Measurements from ENCODE around the gene GABBR2. TPM values are rescaled to one million over a fixed set of nuclear protein-coding genes. Genes with fewer than 3 reads are reported as not detected.

Gene GABBR2
- total RNA-seq, 2 donors from 2014 or later = not detected

GRCh38 chr9:98259791-98260190 lies 448.9 kb downstream of the GABBR2 start:
- ATAC-seq (no peak), DNase-seq (ENCODE audit: low spot score in 2 of 2) (no peak)
- Mint-ChIP-seq H3K27ac (peak overlapping the region in 1 of 2 donors; percentile 22), H3K9me3 (no peaks in the 10 kb centered on the region), H3K36me3 (peaks cover 6% of the 10 kb centered on the region in 2 donors)

- peak overlapping the region; percentile 91 to 99 for H3K27ac Mint-ChIP-seq
- ATAC-seq (no peak), DNase-seq (ENCODE audit: low spot score in 2 of 2) (peak in 1 of 2 donors; percentile 11)
- no peaks in the 10 kb centered on the region for H3K9me3 Mint-ChIP-seq
- H3K36me3 Mint-ChIP-seq = peaks cover 6% of the 10 kb centered on the region in 2 donors
These were observed 452.0 kb downstream of the GABBR2 start for GRCh38 chr9:98256756-98257155.

GRCh38 chr9:98255578-98256296 lies 453.0 kb downstream of the GABBR2 start, which contains the start of gene TBC1D2:
Gene TBC1D2, minus strand, starts transcription at chr9:98255649. Its CDS starts 108 bp downstream, at chr9:98255541.
- Mint-ChIP-seq H3K27ac (peak within 1 kb of the TSS; percentile 91 to 99), H3K9me3 (no peaks in the 10 kb centered on the region), H3K36me3 (peaks cover 6% of the 10 kb centered on the region in 2 donors)
- DNase-seq (ENCODE audit: low spot score in 2 of 2) = peak; percentile 97 to 98
- ATAC-seq = peak; percentile 91 to 94

GRCh38 chr9:98255061-98255577 lies 453.6 kb downstream of the GABBR2 start:
- DNase-seq (ENCODE audit: low spot score in 2 of 2) (no peak), ATAC-seq (peak; percentile 38 to 42)
- Mint-ChIP-seq H3K27ac (peak overlapping the region in 1 of 2 donors; percentile 91), H3K36me3 (peaks cover 6% of the 10 kb centered on the region in 2 donors), H3K9me3 (no peaks in the 10 kb centered on the region)

GRCh38 chr9:98254228-98255060 lies 454.3 kb downstream of the GABBR2 start:
- peaks cover 6% of the 10 kb centered on the region in 2 donors for H3K36me3 Mint-ChIP-seq
- DNase-seq (ENCODE audit: low spot score in 2 of 2) (no peak), ATAC-seq (no peak)
- no peak overlapping the region for H3K27ac Mint-ChIP-seq
- H3K9me3 Mint-ChIP-seq = no peaks in the 10 kb centered on the region

- peaks cover 6% of the 10 kb centered on the region in 2 donors for H3K36me3 Mint-ChIP-seq
- DNase-seq (ENCODE audit: low spot score in 2 of 2) = no peak
- no peak for ATAC-seq
- H3K27ac Mint-ChIP-seq = no peak overlapping the region
- no peaks in the 10 kb centered on the region for H3K9me3 Mint-ChIP-seq
These were observed 455.2 kb downstream of the GABBR2 start for GRCh38 chr9:98253565-98253964.

GRCh38 chr9:98251551-98251950 lies 457.2 kb downstream of the GABBR2 start:
- no peak for ATAC-seq
- no peak overlapping the region for H3K27ac Mint-ChIP-seq
- DNase-seq (ENCODE audit: low spot score in 2 of 2) = no peak
- peaks cover 2% of the 10 kb centered on the region in 2 donors for H3K36me3 Mint-ChIP-seq
- no peaks in the 10 kb centered on the region for H3K9me3 Mint-ChIP-seq

GRCh38 chr9:98249771-98250170 lies 459.0 kb downstream of the GABBR2 start:
- Mint-ChIP-seq H3K36me3 (no peaks in the 10 kb centered on the region), H3K27ac (no peak overlapping the region), H3K9me3 (no peaks in the 10 kb centered on the region)
- DNase-seq (ENCODE audit: low spot score in 2 of 2) (no peak), ATAC-seq (no peak)

GRCh38 chr9:98248737-98249474 lies 459.8 kb downstream of the GABBR2 start:
- Mint-ChIP-seq H3K9me3 (no peaks in the 10 kb centered on the region), H3K27ac (peak overlapping the region in 1 of 2 donors; percentile 57), H3K36me3 (no peaks in the 10 kb centered on the region)
- no peak for DNase-seq (ENCODE audit: low spot score in 2 of 2)
- peak in 1 of 2 donors; percentile 26 for ATAC-seq

GRCh38 chr9:98247831-98248657 lies 460.7 kb downstream of the GABBR2 start:
- Mint-ChIP-seq H3K9me3 (no peaks in the 10 kb centered on the region), H3K36me3 (no peaks in the 10 kb centered on the region), H3K27ac (peak overlapping the region in 1 of 2 donors; percentile 57)
- ATAC-seq = no peak
- no peak for DNase-seq (ENCODE audit: low spot score in 2 of 2)

GRCh38 chr9:98242426-98242825 lies 466.3 kb downstream of the GABBR2 start:
- ATAC-seq (no peak), DNase-seq (ENCODE audit: low spot score in 2 of 2) (no peak)
- Mint-ChIP-seq H3K9me3 (no peaks in the 10 kb centered on the region), H3K36me3 (no peaks in the 10 kb centered on the region), H3K27ac (no peak overlapping the region)

- ATAC-seq (no peak), DNase-seq (ENCODE audit: low spot score in 2 of 2) (no peak)
- Mint-ChIP-seq H3K9me3 (no peaks in the 10 kb centered on the region), H3K36me3 (no peaks in the 10 kb centered on the region), H3K27ac (no peak overlapping the region)
These were observed 467.1 kb downstream of the GABBR2 start for GRCh38 chr9:98241357-98242300.

GRCh38 chr9:98240475-98240874 lies 468.3 kb downstream of the GABBR2 start:
- no peak for ATAC-seq
- Mint-ChIP-seq H3K27ac (no peak overlapping the region), H3K9me3 (no peaks in the 10 kb centered on the region), H3K36me3 (no peaks in the 10 kb centered on the region)
- DNase-seq (ENCODE audit: low spot score in 2 of 2) = no peak
